CD4-positive, alpha-beta T cell treated with Interleukin-1 beta for 1 hour (primary cell): ENCODE data around the gene CCDC85C.
A peak's percentile ranks its signal among the peaks of the same experiment; 100 is the strongest.

Experiments
- DNase-seq, 2 donors: peaks; one replicate each; pipeline ENCODE4 v3.0.0-alpha.2; 2020 to 2022

The CCDC85C gene

GRCh38 chr14:99519931-99520421 is 84.0 kb downstream of the CCDC85C start:
- DNase-seq, result no peak

GRCh38 chr14:99519347-99519881 is 84.6 kb downstream of the CCDC85C start:
- no peak for DNase-seq

- DNase-seq, result peak; percentile 77 to 84
These were observed 85.3 kb downstream of the CCDC85C start for GRCh38 chr14:99518441-99519346.

GRCh38 chr14:99517643-99518381 is 86.2 kb downstream of the CCDC85C start:
- DNase-seq, result no peak

GRCh38 chr14:99516871-99517642 is 87.0 kb downstream of the CCDC85C start:
- no peak for DNase-seq

GRCh38 chr14:99516156-99516870 is 87.7 kb downstream of the CCDC85C start:
- DNase-seq, result no peak

- no peak for DNase-seq
These were observed 88.5 kb downstream of the CCDC85C start for GRCh38 chr14:99515301-99516155.

- no peak for DNase-seq
These were observed 89.3 kb downstream of the CCDC85C start for GRCh38 chr14:99514552-99515300.

- DNase-seq, result no peak
These were observed 90.0 kb downstream of the CCDC85C start for GRCh38 chr14:99513946-99514551.

- no peak for DNase-seq
These were observed 90.8 kb downstream of the CCDC85C start for GRCh38 chr14:99513183-99513694.

GRCh38 chr14:99512571-99513182 is 91.3 kb downstream of the CCDC85C start:
- no peak for DNase-seq

- DNase-seq, result no peak
These were observed 91.9 kb downstream of the CCDC85C start for GRCh38 chr14:99512110-99512449.

GRCh38 chr14:99511421-99512109 is 92.4 kb downstream of the CCDC85C start:
- DNase-seq, result no peak

- no peak for DNase-seq
These were observed 93.4 kb downstream of the CCDC85C start for GRCh38 chr14:99510556-99511139.

- DNase-seq, result no peak
These were observed 94.0 kb downstream of the CCDC85C start for GRCh38 chr14:99509871-99510555.

- no peak for DNase-seq
These were observed 94.9 kb downstream of the CCDC85C start for GRCh38 chr14:99508896-99509629.
